ENCODE data around the gene SP140L. TPM values are rescaled to one million over a fixed set of nuclear protein-coding genes. Genes with fewer than 3 reads are reported as not detected.

The SP140L gene
- polyA plus RNA-seq, 1 experiment = 8.7 TPM

DNA sequence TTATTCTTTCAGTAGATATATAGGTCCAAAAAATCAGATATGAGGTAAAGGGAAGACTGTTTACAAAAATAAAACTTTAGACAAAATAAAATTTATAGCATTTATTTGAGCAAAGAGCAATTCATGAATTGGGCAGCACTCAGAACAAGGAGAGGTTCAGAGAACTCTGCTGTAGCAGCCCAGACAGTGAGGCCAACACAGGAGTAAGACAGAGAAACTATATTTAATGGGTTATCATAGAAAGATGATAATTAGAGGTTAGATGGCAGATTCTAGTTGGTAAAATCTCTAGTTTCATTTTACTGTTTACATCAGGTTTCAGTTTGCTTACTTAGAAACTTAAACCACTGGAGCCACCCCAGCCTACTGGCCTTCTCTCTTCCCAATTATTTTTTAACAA is 30.1 kb upstream of the SP140L start:
- Histone ChIP-seq H3K4me3 (ENCODE audit: low read depth, low read length) (no peak overlapping the region), H3K36me3 (ENCODE audit: control insufficient read depth, insufficient read depth, low read length) (no peaks in the 10 kb centered on the region), H3K27me3 (ENCODE audit: control insufficient read depth, insufficient read depth, low read length) (no peaks in the 10 kb centered on the region; the same call in 1 of the 2 replicates)
- ChIA-PET POLR2A (no interaction called here), CTCF (no interaction called here)
- no peak for TF ChIP-seq CTCF (IDR thresholded peaks at IDR 0.05; ENCODE audit: insufficient read depth, low read depth, low read length)
- DNase-seq (ENCODE audit: low read depth) = no peak

- Histone ChIP-seq H3K36me3 (ENCODE audit: control insufficient read depth, insufficient read depth, low read length) (no peaks in the 10 kb centered on the region), H3K27me3 (ENCODE audit: control insufficient read depth, insufficient read depth, low read length) (no peaks in the 10 kb centered on the region), H3K4me3 (ENCODE audit: low read depth, low read length) (no peak overlapping the region)
- TF ChIP-seq CTCF (IDR thresholded peaks at IDR 0.05; ENCODE audit: insufficient read depth, low read depth, low read length) = no peak
- POLR2A ChIA-PET = no interaction called here
- CTCF ChIA-PET = no interaction called here
- DNase-seq (ENCODE audit: low read depth) = no peak
Measured at GRCh38 chr2:230299618-230300017, 27.4 kb upstream of the SP140L start.

DNA sequence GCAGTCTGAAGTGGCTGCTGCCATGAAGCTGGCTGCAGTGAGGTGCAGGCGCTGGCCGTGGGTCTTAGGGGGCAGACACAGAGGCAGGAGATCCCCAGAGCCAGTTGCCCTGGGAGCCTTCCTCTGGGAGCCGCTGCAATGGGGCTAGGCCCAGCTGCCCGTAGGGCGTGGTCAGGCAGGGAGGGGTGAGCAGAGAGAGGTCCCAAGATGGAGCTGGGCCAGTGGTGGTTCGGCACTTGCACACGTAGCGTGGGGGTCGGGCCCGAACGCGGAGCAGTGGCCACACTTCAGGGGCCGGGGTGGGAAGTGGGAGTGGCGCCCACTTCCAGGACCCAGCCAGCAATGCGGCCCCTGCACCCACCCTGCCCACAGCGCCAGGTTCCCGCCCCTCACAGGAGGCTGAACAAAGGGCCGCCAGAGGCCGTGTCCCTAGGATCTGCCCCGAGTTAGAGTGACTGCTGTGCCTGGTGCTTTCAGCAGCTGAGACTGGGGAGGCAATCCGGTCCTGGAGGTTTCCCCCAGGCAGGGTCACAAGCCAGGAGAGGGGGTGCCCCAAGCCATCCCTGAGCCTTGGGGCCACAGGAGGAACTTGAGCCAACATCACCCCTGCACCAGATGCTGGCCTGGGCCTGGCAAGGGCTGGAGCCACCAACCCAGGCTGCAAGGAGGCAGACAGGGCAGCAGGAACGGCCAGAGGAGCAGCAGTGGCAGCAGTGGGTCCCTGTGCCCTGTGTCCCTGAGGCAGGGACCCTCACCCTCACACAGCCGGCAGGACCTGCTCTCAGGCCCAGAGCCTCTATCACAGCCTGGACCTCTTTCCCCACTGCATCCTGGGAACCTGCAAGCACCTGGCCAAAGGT is 21.3 kb upstream of the SP140L start:
- no peaks in the 10 kb centered on the region for H3K36me3 ChIP-seq (ENCODE audit: control insufficient read depth, insufficient read depth, low read length)
- ChIA-PET CTCF (no interaction called here), POLR2A (no interaction called here)
- TF ChIP-seq CTCF (IDR thresholded peaks at IDR 0.05; ENCODE audit: insufficient read depth, low read depth, low read length) = no peak
- DNase-seq (ENCODE audit: low read depth) = no peak
- no peak overlapping the region for H3K4me3 ChIP-seq (ENCODE audit: low read depth, low read length)
- no peaks in the 10 kb centered on the region for H3K27me3 ChIP-seq (ENCODE audit: control insufficient read depth, insufficient read depth, low read length)

- H3K27me3 ChIP-seq (ENCODE audit: control insufficient read depth, insufficient read depth, low read length) = no peaks in the 10 kb centered on the region
- no peaks in the 10 kb centered on the region for H3K36me3 ChIP-seq (ENCODE audit: control insufficient read depth, insufficient read depth, low read length)
- ChIA-PET POLR2A (no interaction called here), CTCF (no interaction called here)
- no peak overlapping the region for H3K4me3 ChIP-seq (ENCODE audit: low read depth, low read length)
- TF ChIP-seq CTCF (IDR thresholded peaks at IDR 0.05; ENCODE audit: insufficient read depth, low read depth, low read length) = no peak
- DNase-seq (ENCODE audit: low read depth) = no peak
Measured at GRCh38 chr2:230306474-230306873, 20.5 kb upstream of the SP140L start.

DNA sequence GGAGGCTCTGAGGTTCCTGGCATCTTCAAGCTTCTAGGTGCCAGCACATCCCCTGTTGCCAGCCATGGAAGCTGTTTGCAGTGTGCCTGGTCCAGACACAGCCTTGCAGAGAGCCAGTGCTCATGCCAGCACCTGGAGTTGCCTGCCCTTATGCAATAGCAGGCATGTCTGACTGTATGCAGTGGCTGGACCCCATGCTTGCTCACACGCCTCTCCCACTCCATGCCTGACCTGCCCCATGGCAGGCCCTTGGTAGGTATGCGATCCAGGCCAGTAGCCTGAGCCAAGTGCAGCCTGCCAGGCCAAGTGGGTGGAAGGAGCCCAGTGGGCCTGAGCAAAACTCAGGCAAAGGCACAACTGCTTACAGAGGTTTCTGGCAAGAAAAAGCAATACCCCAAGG is 19.5 kb upstream of the SP140L start:
- no peak overlapping the region for H3K4me3 ChIP-seq (ENCODE audit: low read depth, low read length)
- no peak for DNase-seq (ENCODE audit: low read depth)
- H3K27me3 ChIP-seq (ENCODE audit: control insufficient read depth, insufficient read depth, low read length) = no peaks in the 10 kb centered on the region
- ChIA-PET CTCF (no interaction called here), POLR2A (no interaction called here)
- H3K36me3 ChIP-seq (ENCODE audit: control insufficient read depth, insufficient read depth, low read length) = no peaks in the 10 kb centered on the region
- TF ChIP-seq CTCF (IDR thresholded peaks at IDR 0.05; ENCODE audit: insufficient read depth, low read depth, low read length) = no peak
